Activated B cell treated with CpG ODN at 0.5 μM for 24 hours (primary cell): ENCODE data around the gene MYADML2. TPM values are rescaled to one million over a fixed set of nuclear protein-coding genes. Genes with fewer than 3 reads are reported as not detected.
A peak's percentile ranks its signal among the peaks of the same experiment; 100 is the strongest.

Experiments used
- ATAC-seq: fragments of 200-7000 bp; cut with Tn5 transposase; one replicate; pipeline ENCODE4 v1.10.0; 2021; ENCODE audit warnings: low read depth, mild to moderate bottlenecking, moderate library complexity
- CTCF ChIA-PET: fragments of 350-600 bp; sonication (Branson Sonifier 250); formaldehyde crosslinking; loops from one replicate; lab custom pipeline; 2021; ENCODE audit warnings: antibody characterized with exemption; lab: Charles Lee
- POLR2A ChIA-PET: fragments of 350-600 bp; sonication (Branson Sonifier 250); formaldehyde crosslinking; loops from one replicate; lab custom pipeline; 2021; ENCODE audit warnings: antibody characterized with exemption; lab: Charles Lee
- DNase-seq: peaks from one replicate; pipeline ENCODE4 v3.0.0; 2022
- H3K27ac Mint-ChIP-seq: one replicate; pipeline ENCODE4 v1.8.0; 2020; ENCODE audit warnings: mixed read lengths
- H3K27me3 Mint-ChIP-seq: one replicate; pipeline ENCODE4 v1.8.0; 2021; ENCODE audit warnings: mixed read lengths
- H3K36me3 Mint-ChIP-seq: one replicate; pipeline ENCODE4 v1.8.0; 2021; ENCODE audit warnings: low read depth, mixed read lengths
- H3K4me1 Mint-ChIP-seq: one replicate; pipeline ENCODE4 v1.8.0; 2021; ENCODE audit warnings: mixed read lengths
- H3K4me3 Mint-ChIP-seq: one replicate; pipeline ENCODE4 v1.8.0; 2020; ENCODE audit warnings: mild to moderate bottlenecking, mixed read lengths
- H3K9me3 Mint-ChIP-seq: one replicate; pipeline ENCODE4 v1.8.0; 2020; ENCODE audit warnings: mixed read lengths
- CTCF ChIP-seq: fragments of 200-600 bp; IDR thresholded peaks from one replicate; pipeline ENCODE4 v1.8.0; 2022; ENCODE audit warnings: antibody characterized with exemption, mild to moderate bottlenecking
- intact Hi-C: fragments of 100-400 bp; cut with micrococcal nuclease; formaldehyde crosslinking; loops from one replicate; pipeline ENCODE4 v1.15.1; 2024
- total RNA-seq: library from RNA; stranded (reverse); gene quantifications from 2 replicates; pipeline ENCODE4 v1.2.3, GENCODE V29; 2022

Gene MYADML2
- total RNA-seq, 1 donor from 2014 or later = not detected

DNA sequence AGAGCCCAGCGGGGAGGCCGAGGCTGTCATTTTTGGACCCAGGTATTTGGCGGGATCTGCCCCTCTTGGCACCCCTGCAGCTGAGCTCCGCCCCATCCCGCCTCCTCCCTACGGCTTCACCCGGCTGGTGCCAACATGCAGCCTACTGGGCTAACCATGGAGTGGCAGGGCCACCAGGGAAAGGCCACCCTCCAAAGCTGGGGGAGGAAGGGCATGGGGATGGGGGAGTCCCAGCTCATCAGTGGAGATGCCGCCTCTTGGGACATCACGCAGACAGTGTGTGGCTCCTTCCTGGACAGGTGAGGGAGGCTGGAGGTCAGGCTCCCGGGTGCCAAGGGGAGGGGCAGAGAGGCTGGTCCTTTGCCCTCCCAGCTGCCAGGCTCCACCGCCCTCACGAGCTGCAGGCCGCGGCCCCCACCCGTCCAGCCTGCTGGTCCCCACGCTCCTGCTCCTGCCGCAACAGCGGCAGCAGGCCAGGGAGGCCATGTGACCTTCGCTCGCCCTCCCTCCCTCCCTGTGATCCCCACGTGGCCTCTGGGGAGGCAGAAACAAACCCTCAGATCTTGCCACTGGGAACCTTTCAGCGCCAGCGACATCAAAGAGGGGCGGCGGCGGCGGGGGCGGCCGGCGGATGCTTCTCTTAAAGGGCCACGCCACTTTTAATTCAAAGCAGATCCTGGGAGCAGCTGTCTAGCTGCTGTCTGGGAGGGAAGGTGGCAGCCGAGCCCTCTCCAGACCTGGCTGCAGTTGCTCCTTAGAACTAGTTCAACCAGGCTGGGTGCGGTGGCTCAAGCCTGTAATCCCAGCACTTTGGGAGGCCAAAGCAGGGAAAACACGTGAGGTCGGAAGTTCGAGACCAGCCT lies 20.7 kb upstream of the MYADML2 start:
- TF ChIP-seq CTCF = no peak
- intact Hi-C loops = loop anchor here (1.0 kb wide), 1 partner anchor 10 kb away; the partner anchor contains the start of gene ASPSCR1
- no peaks in the 10 kb centered on the region for H3K36me3 Mint-ChIP-seq
- POLR2A ChIA-PET = interaction anchor here (0.6 to 3.3 kb wide), 9 partner anchors 8 to 1822 kb away, joined by 3 to 20 read pairs (median 4); partner anchors contain the start of genes ASPSCR1, CENPX, DCXR and LRRC45
- H3K27me3 Mint-ChIP-seq = peaks cover 8% of the 10 kb centered on the region
- H3K4me1 Mint-ChIP-seq = peaks cover 14% of the 10 kb centered on the region
- CTCF ChIA-PET = interaction anchor here (0.7 to 1.2 kb wide), 3 partner anchors 8 to 70 kb away, joined by 3 to 10 read pairs (median 4); partner anchors contain the start of gene DCXR
- DNase-seq (peak; percentile 46), ATAC-seq (peak; percentile 89)
- H3K4me3 Mint-ChIP-seq = peak overlapping the region; percentile 68
- H3K9me3 Mint-ChIP-seq = no peaks in the 10 kb centered on the region
- no peak overlapping the region for H3K27ac Mint-ChIP-seq

GRCh38 chr17:81967244-81967532 lies 20.2 kb upstream of the MYADML2 start:
- peaks cover 11% of the 10 kb centered on the region for H3K27me3 Mint-ChIP-seq
- no peak overlapping the region for H3K27ac Mint-ChIP-seq
- intact Hi-C loops = no loop called here
- ChIA-PET CTCF (interaction anchor here (0.7 to 1.2 kb wide), 3 partner anchors 8 to 70 kb away, joined by 3 to 4 read pairs (median 3); partner anchors contain the start of gene DCXR), POLR2A (interaction anchor here (0.7 to 3.3 kb wide), 5 partner anchors 8 to 134 kb away, joined by 3 to 20 read pairs (median 3); partner anchors contain the start of genes ASPSCR1, DCXR and MCRIP1)
- H3K9me3 Mint-ChIP-seq = no peaks in the 10 kb centered on the region
- no peak overlapping the region for H3K4me3 Mint-ChIP-seq
- no peaks in the 10 kb centered on the region for H3K36me3 Mint-ChIP-seq
- H3K4me1 Mint-ChIP-seq = peaks cover 14% of the 10 kb centered on the region
- no peak for DNase-seq
- TF ChIP-seq CTCF = no peak
- no peak for ATAC-seq

- ChIA-PET CTCF (interaction anchor here (1.0 to 1.2 kb wide), 3 partner anchors 10 to 71 kb away, joined by 3 to 4 read pairs (median 3); partner anchors contain the start of gene DCXR), POLR2A (interaction anchor here (3.3 kb wide), 1 partner anchor 11 kb away, joined by 20 read pairs; the partner anchor contains the start of gene ASPSCR1)
- ATAC-seq (peak; percentile 26), DNase-seq (no peak)
- Mint-ChIP-seq H3K27ac (no peak overlapping the region), H3K36me3 (no peaks in the 10 kb centered on the region), H3K9me3 (no peaks in the 10 kb centered on the region), H3K4me1 (peaks cover 14% of the 10 kb centered on the region), H3K27me3 (peaks cover 12% of the 10 kb centered on the region), H3K4me3 (no peak overlapping the region)
- TF ChIP-seq CTCF = no peak
- intact Hi-C loops = no loop called here
These were observed 19.6 kb upstream of the MYADML2 start for GRCh38 chr17:81966343-81967243.

DNA sequence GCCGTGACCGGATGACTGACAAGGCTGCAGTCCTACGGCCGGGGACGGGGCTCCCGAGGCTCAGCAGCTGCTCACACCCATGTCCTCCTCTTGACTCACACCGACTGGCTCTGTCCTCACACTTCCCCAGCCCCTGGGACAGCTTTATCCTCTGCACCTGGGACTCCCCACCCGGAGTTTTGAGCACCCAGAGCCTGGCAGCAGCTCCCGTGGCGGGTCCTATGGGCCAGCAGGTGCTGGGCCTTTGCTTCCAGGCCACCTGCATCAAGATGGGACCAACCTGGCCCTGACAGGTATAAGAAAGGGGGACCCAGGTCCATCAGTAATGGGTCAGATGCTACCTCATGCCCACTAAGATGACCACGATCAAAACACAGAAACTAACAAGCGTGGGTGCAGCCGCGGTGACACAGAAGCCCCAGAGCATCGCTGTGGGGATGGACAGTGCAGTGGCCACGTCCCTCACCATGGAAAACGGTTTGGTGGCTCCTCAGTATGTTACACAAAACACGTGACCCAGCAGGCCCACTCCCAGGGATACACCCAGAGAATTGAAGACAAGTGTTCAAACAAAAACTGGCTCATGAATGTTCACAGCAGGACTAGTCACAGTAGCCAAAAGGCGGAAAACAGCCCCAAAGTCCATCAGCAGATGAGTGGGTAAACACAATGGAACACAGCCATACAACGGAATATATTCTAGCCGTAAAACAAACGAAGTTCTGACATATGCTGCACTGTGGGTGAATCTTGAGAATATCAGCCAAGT lies 17.2 kb upstream of the MYADML2 start:
- CTCF ChIA-PET = no interaction called here
- Mint-ChIP-seq H3K27ac (no peak overlapping the region), H3K4me3 (no peak overlapping the region)

More for the DNA sequence above, 17.2 kb upstream of the MYADML2 start:
- H3K9me3 Mint-ChIP-seq = no peaks in the 10 kb centered on the region
- peaks cover 12% of the 10 kb centered on the region for H3K27me3 Mint-ChIP-seq
- TF ChIP-seq CTCF = no peak
- ATAC-seq = no peak
- intact Hi-C loops = loop anchor here (5.0 kb wide), 1 partner anchor 133 kb away; the partner anchor contains the start of gene FASN
- no peak for DNase-seq
- H3K4me1 Mint-ChIP-seq = peaks cover 14% of the 10 kb centered on the region
- no peaks in the 10 kb centered on the region for H3K36me3 Mint-ChIP-seq
- POLR2A ChIA-PET = no interaction called here
